Measurements from ENCODE around the gene CELF2. TPM values are rescaled to one million over a fixed set of nuclear protein-coding genes. Genes with fewer than 3 reads are reported as not detected.

CELF2 gene
- total RNA-seq, 2 donors from 2014 or later: 116 to 124 TPM

GRCh38 chr10:11284291-11285085 lies 266.8 kb downstream of the CELF2 start:
- peak in 1 of 2 donors; percentile 25 for DNase-seq
- no peaks in the 10 kb centered on the region for H3K27me3 Mint-ChIP-seq (ENCODE audit: low read depth)
- H3K9me3 Mint-ChIP-seq: no peaks in the 10 kb centered on the region
- H3K36me3 Mint-ChIP-seq (ENCODE audit: insufficient read depth in 2 of 2): peaks cover 16 to 31% of the 10 kb centered on the region in 2 donors
- no peak for ATAC-seq (replicated peaks in 1 of 2)
- no peak overlapping the region for H3K27ac Mint-ChIP-seq
- no peak overlapping the region for H3K4me3 Mint-ChIP-seq
- H3K4me1 Mint-ChIP-seq (ENCODE audit: low read depth): peaks cover 13% of the 10 kb centered on the region

- ATAC-seq (replicated peaks in 1 of 2) (no peak), DNase-seq (no peak)
- Mint-ChIP-seq H3K27ac (no peak overlapping the region), H3K27me3 (ENCODE audit: low read depth) (no peaks in the 10 kb centered on the region), H3K9me3 (no peaks in the 10 kb centered on the region), H3K4me1 (ENCODE audit: low read depth) (peaks cover 9% of the 10 kb centered on the region), H3K4me3 (no peak overlapping the region), H3K36me3 (ENCODE audit: insufficient read depth in 2 of 2) (peaks cover 17 to 31% of the 10 kb centered on the region in 2 donors)
These were observed 267.5 kb downstream of the CELF2 start for GRCh38 chr10:11285171-11285570.

GRCh38 chr10:11286261-11286852 lies 268.7 kb downstream of the CELF2 start:
- H3K9me3 Mint-ChIP-seq: no peaks in the 10 kb centered on the region
- peak overlapping the region in 1 of 2 donors; percentile 57 for H3K4me3 Mint-ChIP-seq
- no peaks in the 10 kb centered on the region for H3K27me3 Mint-ChIP-seq (ENCODE audit: low read depth)
- H3K27ac Mint-ChIP-seq: no peak overlapping the region
- H3K4me1 Mint-ChIP-seq (ENCODE audit: low read depth): peaks cover 9% of the 10 kb centered on the region
- peaks cover 13 to 21% of the 10 kb centered on the region in 2 donors for H3K36me3 Mint-ChIP-seq (ENCODE audit: insufficient read depth in 2 of 2)
- DNase-seq: peak in 1 of 2 donors; percentile 17
- peak; percentile 42 to 73 for ATAC-seq (replicated peaks in 1 of 2)

DNA sequence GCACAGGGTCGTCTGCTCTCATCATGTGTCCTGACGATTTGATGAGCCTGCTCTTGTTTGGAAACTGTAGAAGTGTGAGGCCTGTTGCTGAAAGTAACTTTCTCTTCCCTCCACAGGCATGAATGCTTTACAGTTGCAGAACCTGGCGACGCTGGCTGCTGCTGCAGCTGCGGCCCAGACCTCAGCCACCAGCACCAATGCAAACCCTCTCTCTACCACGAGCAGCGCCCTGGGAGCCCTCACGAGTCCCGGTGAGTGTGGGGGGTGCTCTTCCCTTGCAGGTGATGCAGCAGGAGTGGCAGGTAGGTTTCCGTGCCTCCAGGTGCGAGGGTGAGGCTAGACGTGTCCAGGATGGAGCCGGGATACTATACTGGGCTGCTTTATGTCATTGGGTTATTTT lies 270.6 kb downstream of the CELF2 start:
- Mint-ChIP-seq H3K27ac (peak overlapping the region; percentile 85), H3K36me3 (ENCODE audit: insufficient read depth in 2 of 2) (peaks cover 19 to 30% of the 10 kb centered on the region in 2 donors), H3K27me3 (ENCODE audit: low read depth) (no peaks in the 10 kb centered on the region), H3K4me3 (no peak overlapping the region), H3K9me3 (no peaks in the 10 kb centered on the region), H3K4me1 (ENCODE audit: low read depth) (peaks cover 9% of the 10 kb centered on the region)
- ATAC-seq (replicated peaks in 1 of 2): no peak
- no peak for DNase-seq

DNA sequence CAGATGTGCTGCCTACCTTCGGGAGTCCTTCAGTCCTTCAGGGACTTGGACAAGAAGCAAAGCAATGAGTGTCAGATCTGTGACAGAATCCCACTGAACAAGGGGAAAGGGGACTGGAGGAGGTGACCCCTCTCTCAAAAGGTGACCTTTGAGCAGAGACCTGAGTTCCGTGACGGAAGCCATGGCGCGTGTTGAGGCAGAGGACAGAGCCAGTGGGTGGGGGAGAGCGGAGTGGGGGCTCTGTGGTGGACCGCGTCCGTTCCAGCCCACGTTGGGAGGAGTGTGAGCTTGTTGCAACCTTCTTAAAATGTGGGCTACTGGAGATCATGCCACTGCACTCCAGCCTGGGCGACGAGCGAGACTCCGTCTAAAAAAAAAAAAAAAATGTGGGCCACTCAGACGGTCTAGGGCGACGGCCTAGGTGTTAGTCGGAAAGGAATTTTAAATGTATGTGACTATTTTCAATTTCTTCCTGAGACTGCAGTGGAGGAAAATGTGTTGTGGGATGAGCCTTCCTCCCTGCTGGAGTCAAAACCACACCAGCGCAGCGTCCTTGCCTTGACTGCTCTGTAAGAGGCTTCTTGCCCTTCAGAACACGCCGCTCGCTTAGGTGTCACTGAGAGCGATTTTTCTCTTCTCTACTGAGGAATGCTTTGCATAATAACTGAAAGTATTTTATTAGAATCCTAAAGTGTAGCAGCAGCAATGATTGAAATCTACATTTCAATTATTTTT lies 272.7 kb downstream of the CELF2 start:
- DNase-seq (no peak), ATAC-seq (replicated peaks in 1 of 2) (no peak)
- Mint-ChIP-seq H3K9me3 (no peaks in the 10 kb centered on the region), H3K4me1 (ENCODE audit: low read depth) (peaks cover 27% of the 10 kb centered on the region), H3K4me3 (no peak overlapping the region), H3K27ac (peak overlapping the region; percentile 33), H3K36me3 (ENCODE audit: insufficient read depth in 2 of 2) (peaks cover 21 to 38% of the 10 kb centered on the region in 2 donors), H3K27me3 (ENCODE audit: low read depth) (no peaks in the 10 kb centered on the region)

- Mint-ChIP-seq H3K27ac (peak overlapping the region; percentile 93), H3K36me3 (ENCODE audit: insufficient read depth in 2 of 2) (peaks cover 25 to 53% of the 10 kb centered on the region in 2 donors), H3K4me1 (ENCODE audit: low read depth) (peaks cover 37% of the 10 kb centered on the region), H3K4me3 (peak overlapping the region in 1 of 2 donors; percentile 29), H3K27me3 (ENCODE audit: low read depth) (no peaks in the 10 kb centered on the region), H3K9me3 (no peaks in the 10 kb centered on the region)
- ATAC-seq (replicated peaks in 1 of 2) (no peak), DNase-seq (no peak)
These were observed 275.1 kb downstream of the CELF2 start for GRCh38 chr10:11292576-11293302.

GRCh38 chr10:11293332-11293731 lies 275.7 kb downstream of the CELF2 start:
- ATAC-seq (replicated peaks in 1 of 2) (peak in 1 of 2 donors; percentile 45), DNase-seq (no peak)
- Mint-ChIP-seq H3K27ac (peak overlapping the region; percentile 93), H3K27me3 (ENCODE audit: low read depth) (no peaks in the 10 kb centered on the region), H3K36me3 (ENCODE audit: insufficient read depth in 2 of 2) (peaks cover 27 to 56% of the 10 kb centered on the region in 2 donors), H3K4me3 (peak overlapping the region in 1 of 2 donors; percentile 29), H3K4me1 (ENCODE audit: low read depth) (peaks cover 37% of the 10 kb centered on the region), H3K9me3 (no peaks in the 10 kb centered on the region)

GRCh38 chr10:11294831-11295450 lies 277.3 kb downstream of the CELF2 start:
- peaks cover 24 to 46% of the 10 kb centered on the region in 2 donors for H3K36me3 Mint-ChIP-seq (ENCODE audit: insufficient read depth in 2 of 2)
- H3K9me3 Mint-ChIP-seq: no peaks in the 10 kb centered on the region
- DNase-seq (no peak), ATAC-seq (replicated peaks in 1 of 2) (no peak)
- peak overlapping the region; percentile 93 for H3K27ac Mint-ChIP-seq
- H3K4me1 Mint-ChIP-seq (ENCODE audit: low read depth): peaks cover 37% of the 10 kb centered on the region
- no peaks in the 10 kb centered on the region for H3K27me3 Mint-ChIP-seq (ENCODE audit: low read depth)
- peak overlapping the region in 1 of 2 donors; percentile 70 for H3K4me3 Mint-ChIP-seq

GRCh38 chr10:11295492-11295891 lies 277.8 kb downstream of the CELF2 start:
- H3K4me1 Mint-ChIP-seq (ENCODE audit: low read depth): peaks cover 37% of the 10 kb centered on the region
- DNase-seq: no peak
- peak overlapping the region in 1 of 2 donors; percentile 70 for H3K4me3 Mint-ChIP-seq
- no peaks in the 10 kb centered on the region for H3K9me3 Mint-ChIP-seq
- peaks cover 22 to 44% of the 10 kb centered on the region in 2 donors for H3K36me3 Mint-ChIP-seq (ENCODE audit: insufficient read depth in 2 of 2)
- peak; percentile 77 to 78 for ATAC-seq (replicated peaks in 1 of 2)
- peak overlapping the region; percentile 93 for H3K27ac Mint-ChIP-seq
- H3K27me3 Mint-ChIP-seq (ENCODE audit: low read depth): no peaks in the 10 kb centered on the region

- H3K27me3 Mint-ChIP-seq (ENCODE audit: low read depth): no peaks in the 10 kb centered on the region
- no peak overlapping the region for H3K4me3 Mint-ChIP-seq
- peak overlapping the region; percentile 90 for H3K27ac Mint-ChIP-seq
- H3K4me1 Mint-ChIP-seq (ENCODE audit: low read depth): peaks cover 37% of the 10 kb centered on the region
- peaks cover 21 to 44% of the 10 kb centered on the region in 2 donors for H3K36me3 Mint-ChIP-seq (ENCODE audit: insufficient read depth in 2 of 2)
- no peaks in the 10 kb centered on the region for H3K9me3 Mint-ChIP-seq
- ATAC-seq (replicated peaks in 1 of 2): no peak
- DNase-seq: no peak
These were observed 279.5 kb downstream of the CELF2 start for GRCh38 chr10:11297136-11297535.

- H3K36me3 Mint-ChIP-seq (ENCODE audit: insufficient read depth in 2 of 2): peaks cover 21 to 49% of the 10 kb centered on the region in 2 donors
- H3K27ac Mint-ChIP-seq: peak overlapping the region; percentile 90
- no peaks in the 10 kb centered on the region for H3K9me3 Mint-ChIP-seq
These were observed 280.4 kb downstream of the CELF2 start for GRCh38 chr10:11298116-11298515.

GRCh38 chr10:11299125-11299524 lies 281.5 kb downstream of the CELF2 start:
- Mint-ChIP-seq H3K36me3 (ENCODE audit: insufficient read depth in 2 of 2) (peaks cover 27 to 56% of the 10 kb centered on the region in 2 donors), H3K4me1 (ENCODE audit: low read depth) (peaks cover 32% of the 10 kb centered on the region), H3K27me3 (ENCODE audit: low read depth) (no peaks in the 10 kb centered on the region), H3K27ac (peak overlapping the region; percentile 39), H3K4me3 (no peak overlapping the region), H3K9me3 (peaks cover 0 to under 1% of the 10 kb centered on the region in 2 donors)
- ATAC-seq (replicated peaks in 1 of 2) (no peak), DNase-seq (no peak)

More at GRCh38 chr10:11298116-11298515, 280.4 kb downstream of the CELF2 start:
- Mint-ChIP-seq H3K27me3 (ENCODE audit: low read depth) (no peaks in the 10 kb centered on the region), H3K4me1 (ENCODE audit: low read depth) (peaks cover 37% of the 10 kb centered on the region), H3K4me3 (no peak overlapping the region)
- ATAC-seq (replicated peaks in 1 of 2) (no peak), DNase-seq (no peak)
